ENCODE measurements around the gene CDKN2A. TPM values are rescaled to one million over a fixed set of nuclear protein-coding genes. Genes with fewer than 3 reads are reported as not detected.

Gene CDKN2A
- total and polyA plus RNA-seq, 9 of the 15 experiments (the other 6 are each of a cell fraction or from before 2014, with no cell fraction given) = not detected

DNA sequence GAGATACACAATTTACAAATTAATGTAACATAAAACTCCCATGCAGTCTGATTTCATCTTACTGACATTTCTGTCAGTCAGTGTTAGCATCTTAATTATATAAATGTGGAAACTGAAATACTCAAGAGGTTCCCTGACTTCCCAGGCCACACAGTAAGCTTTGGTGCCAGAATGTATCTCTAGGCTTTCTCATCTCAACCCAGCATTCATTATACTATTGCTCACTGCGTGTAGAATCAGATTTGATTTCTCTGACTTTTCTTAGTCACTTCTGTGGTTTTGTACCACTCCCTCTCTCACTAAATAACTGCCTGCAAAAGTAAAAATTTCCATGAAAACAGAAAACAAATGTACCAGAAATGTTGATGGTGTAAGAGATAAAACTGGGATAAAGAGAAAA lies 46.6 kb upstream of the CDKN2A start:
- intact Hi-C loops (cut with micrococcal nuclease) (no loop called here), in situ Hi-C loops (cut with MboI) (no loop called here)
- Histone ChIP-seq H3K27ac (ENCODE audit: extremely low read depth, low read depth, low read length) (no peak overlapping the region), H3K9me3 (replicated peaks; ENCODE audit: control insufficient read depth, insufficient read depth, low read depth, low read length) (no peaks in the 10 kb centered on the region), H3K36me3 (ENCODE audit: control insufficient read depth, insufficient read depth, low read length) (no peaks in the 10 kb centered on the region), H3K4me1 (replicated peaks in 1 of 2; ENCODE audit: control insufficient read depth in 2 of 2, insufficient read depth in 2 of 2, low read length in 2 of 2) (no peaks in the 10 kb centered on the region), H3K9ac (ENCODE audit: insufficient read depth in 1 of 2, low read depth in 2 of 2, low read length in 2 of 2) (no peak overlapping the region), H3K79me2 (ENCODE audit: control insufficient read depth, insufficient read depth, low read length) (no peaks in the 10 kb centered on the region), H4K20me1 (replicated peaks; ENCODE audit: control insufficient read depth, insufficient read depth, low read length) (no peaks in the 10 kb centered on the region), H3K27me3 (ENCODE audit: control insufficient read depth in 2 of 2, insufficient read depth in 2 of 2, low read length in 2 of 2) (no peaks in the 10 kb centered on the region), H3K4me2 (ENCODE audit: insufficient read depth, low read length) (no peak overlapping the region), H2AFZ (ENCODE audit: low read depth, low read length) (no peak overlapping the region), H3K9me1 (ENCODE audit: control insufficient read depth, insufficient read depth, low read length) (no peaks in the 10 kb centered on the region), H3K4me3 (no peak overlapping the region)
- BruUV-seq (replicated peaks) = no TSS peak
- ChIA-PET POLR2A (no interaction called here), CTCF (ENCODE audit: low intra/inter-chr PET ratio) (no interaction called here)
- ATAC-seq = no peak
- DNase-seq (ENCODE audit: extremely low read depth in 1 of 4, low spot score in 3 of 4) = no peak
- no CpG with 5 or more reads among the region's 1 CpG for WGBS (ENCODE audit: insufficient coverage, low coverage, missing lambda C conversion rate)
- no peak for FAIRE-seq
- TF ChIP-seq ESRRB (CRISPR knock-in tag; IDR thresholded peaks at IDR 0.05; ENCODE audit: borderline replicate concordance) = no peak
- TF ChIP-seq, protein P1, sequence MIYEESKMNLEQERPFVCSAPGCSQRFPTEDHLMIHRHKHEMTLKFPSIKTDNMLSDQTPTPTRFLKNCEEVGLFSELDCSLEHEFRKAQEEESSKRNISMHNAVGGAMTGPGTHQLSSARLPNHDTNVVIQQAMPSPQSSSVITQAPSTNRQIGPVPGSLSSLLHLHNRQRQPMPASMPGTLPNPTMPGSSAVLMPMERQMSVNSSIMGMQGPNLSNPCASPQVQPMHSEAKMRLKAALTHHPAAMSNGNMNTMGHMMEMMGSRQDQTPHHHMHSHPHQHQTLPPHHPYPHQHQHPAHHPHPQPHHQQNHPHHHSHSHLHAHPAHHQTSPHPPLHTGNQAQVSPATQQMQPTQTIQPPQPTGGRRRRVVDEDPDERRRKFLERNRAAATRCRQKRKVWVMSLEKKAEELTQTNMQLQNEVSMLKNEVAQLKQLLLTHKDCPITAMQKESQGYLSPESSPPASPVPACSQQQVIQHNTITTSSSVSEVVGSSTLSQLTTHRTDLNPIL (CRISPR knock-in tag; IDR thresholded peaks at IDR 0.05) = no peak
- no peak for TF ChIP-seq FOS (IDR thresholded peaks at IDR 0.05; ENCODE audit: extremely low read depth, insufficient read length)
- TF ChIP-seq, protein P2, sequence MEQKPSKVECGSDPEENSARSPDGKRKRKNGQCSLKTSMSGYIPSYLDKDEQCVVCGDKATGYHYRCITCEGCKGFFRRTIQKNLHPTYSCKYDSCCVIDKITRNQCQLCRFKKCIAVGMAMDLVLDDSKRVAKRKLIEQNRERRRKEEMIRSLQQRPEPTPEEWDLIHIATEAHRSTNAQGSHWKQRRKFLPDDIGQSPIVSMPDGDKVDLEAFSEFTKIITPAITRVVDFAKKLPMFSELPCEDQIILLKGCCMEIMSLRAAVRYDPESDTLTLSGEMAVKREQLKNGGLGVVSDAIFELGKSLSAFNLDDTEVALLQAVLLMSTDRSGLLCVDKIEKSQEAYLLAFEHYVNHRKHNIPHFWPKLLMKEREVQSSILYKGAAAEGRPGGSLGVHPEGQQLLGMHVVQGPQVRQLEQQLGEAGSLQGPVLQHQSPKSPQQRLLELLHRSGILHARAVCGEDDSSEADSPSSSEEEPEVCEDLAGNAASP (IDR thresholded peaks at IDR 0.05) = no peak
- no peak for TF ChIP-seq ZFPM2 (CRISPR knock-in tag; IDR thresholded peaks at IDR 0.05)
- TF ChIP-seq, protein P3, sequence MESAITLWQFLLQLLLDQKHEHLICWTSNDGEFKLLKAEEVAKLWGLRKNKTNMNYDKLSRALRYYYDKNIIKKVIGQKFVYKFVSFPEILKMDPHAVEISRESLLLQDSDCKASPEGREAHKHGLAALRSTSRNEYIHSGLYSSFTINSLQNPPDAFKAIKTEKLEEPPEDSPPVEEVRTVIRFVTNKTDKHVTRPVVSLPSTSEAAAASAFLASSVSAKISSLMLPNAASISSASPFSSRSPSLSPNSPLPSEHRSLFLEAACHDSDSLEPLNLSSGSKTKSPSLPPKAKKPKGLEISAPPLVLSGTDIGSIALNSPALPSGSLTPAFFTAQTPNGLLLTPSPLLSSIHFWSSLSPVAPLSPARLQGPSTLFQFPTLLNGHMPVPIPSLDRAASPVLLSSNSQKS (CRISPR knock-in tag; IDR thresholded peaks at IDR 0.05) = no peak
- TF ChIP-seq, protein P4, sequence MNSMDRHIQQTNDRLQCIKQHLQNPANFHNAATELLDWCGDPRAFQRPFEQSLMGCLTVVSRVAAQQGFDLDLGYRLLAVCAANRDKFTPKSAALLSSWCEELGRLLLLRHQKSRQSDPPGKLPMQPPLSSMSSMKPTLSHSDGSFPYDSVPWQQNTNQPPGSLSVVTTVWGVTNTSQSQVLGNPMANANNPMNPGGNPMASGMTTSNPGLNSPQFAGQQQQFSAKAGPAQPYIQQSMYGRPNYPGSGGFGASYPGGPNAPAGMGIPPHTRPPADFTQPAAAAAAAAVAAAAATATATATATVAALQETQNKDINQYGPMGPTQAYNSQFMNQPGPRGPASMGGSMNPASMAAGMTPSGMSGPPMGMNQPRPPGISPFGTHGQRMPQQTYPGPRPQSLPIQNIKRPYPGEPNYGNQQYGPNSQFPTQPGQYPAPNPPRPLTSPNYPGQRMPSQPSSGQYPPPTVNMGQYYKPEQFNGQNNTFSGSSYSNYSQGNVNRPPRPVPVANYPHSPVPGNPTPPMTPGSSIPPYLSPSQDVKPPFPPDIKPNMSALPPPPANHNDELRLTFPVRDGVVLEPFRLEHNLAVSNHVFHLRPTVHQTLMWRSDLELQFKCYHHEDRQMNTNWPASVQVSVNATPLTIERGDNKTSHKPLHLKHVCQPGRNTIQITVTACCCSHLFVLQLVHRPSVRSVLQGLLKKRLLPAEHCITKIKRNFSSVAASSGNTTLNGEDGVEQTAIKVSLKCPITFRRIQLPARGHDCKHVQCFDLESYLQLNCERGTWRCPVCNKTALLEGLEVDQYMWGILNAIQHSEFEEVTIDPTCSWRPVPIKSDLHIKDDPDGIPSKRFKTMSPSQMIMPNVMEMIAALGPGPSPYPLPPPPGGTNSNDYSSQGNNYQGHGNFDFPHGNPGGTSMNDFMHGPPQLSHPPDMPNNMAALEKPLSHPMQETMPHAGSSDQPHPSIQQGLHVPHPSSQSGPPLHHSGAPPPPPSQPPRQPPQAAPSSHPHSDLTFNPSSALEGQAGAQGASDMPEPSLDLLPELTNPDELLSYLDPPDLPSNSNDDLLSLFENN (IDR thresholded peaks at IDR 0.05; ENCODE audit: low read depth in 2 of 2, low read length in 2 of 2) = no peak
- TF ChIP-seq, protein P5, sequence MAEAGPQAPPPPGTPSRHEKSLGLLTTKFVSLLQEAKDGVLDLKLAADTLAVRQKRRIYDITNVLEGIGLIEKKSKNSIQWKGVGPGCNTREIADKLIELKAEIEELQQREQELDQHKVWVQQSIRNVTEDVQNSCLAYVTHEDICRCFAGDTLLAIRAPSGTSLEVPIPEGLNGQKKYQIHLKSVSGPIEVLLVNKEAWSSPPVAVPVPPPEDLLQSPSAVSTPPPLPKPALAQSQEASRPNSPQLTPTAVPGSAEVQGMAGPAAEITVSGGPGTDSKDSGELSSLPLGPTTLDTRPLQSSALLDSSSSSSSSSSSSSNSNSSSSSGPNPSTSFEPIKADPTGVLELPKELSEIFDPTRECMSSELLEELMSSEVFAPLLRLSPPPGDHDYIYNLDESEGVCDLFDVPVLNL (CRISPR knock-in tag; IDR thresholded peaks at IDR 0.05; ENCODE audit: low read depth) = no peak
- TF ChIP-seq TAF15 (IDR thresholded peaks at IDR 0.05; ENCODE audit: low read depth, low read length) = no peak
- TF ChIP-seq CBFB (CRISPR knock-in tag; IDR thresholded peaks at IDR 0.05) = no peak
- no peak for TF ChIP-seq HCFC1 (IDR thresholded peaks at IDR 0.05; ENCODE audit: low read depth, low read length)
- TF ChIP-seq DDX20 (tag; IDR thresholded peaks at IDR 0.05; ENCODE audit: low read depth) = no peak
- TF ChIP-seq, protein P6, sequence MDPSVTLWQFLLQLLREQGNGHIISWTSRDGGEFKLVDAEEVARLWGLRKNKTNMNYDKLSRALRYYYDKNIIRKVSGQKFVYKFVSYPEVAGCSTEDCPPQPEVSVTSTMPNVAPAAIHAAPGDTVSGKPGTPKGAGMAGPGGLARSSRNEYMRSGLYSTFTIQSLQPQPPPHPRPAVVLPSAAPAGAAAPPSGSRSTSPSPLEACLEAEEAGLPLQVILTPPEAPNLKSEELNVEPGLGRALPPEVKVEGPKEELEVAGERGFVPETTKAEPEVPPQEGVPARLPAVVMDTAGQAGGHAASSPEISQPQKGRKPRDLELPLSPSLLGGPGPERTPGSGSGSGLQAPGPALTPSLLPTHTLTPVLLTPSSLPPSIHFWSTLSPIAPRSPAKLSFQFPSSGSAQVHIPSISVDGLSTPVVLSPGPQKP (CRISPR knock-in tag; IDR thresholded peaks at IDR 0.05) = no peak

Measured in K562 (cell line).